NB4 (cell line): ENCODE results near the gene PRSS21.

Experiments used
- DNase-seq: peaks from one replicate; pipeline ENCODE4 v3.0.0; 2010; ENCODE audit warnings: low read depth
- H3K4me3 ChIP-seq: one replicate; pipeline ENCODE4 v1.5.1; 2011; ENCODE audit warnings: mild to moderate bottlenecking, low read depth, low read length, moderate library complexity
- MYC ChIP-seq: IDR thresholded peaks from 2 replicates; pipeline ENCODE4 v1.6.1; 2011; ENCODE audit warnings: low read depth, low read length
- POLR2A ChIP-seq: IDR thresholded peaks from 2 replicates; pipeline ENCODE4 v1.6.1; 2011; ENCODE audit warnings: mild to moderate bottlenecking; ENCODE audit not compliant: insufficient read length; ENCODE audit errors: extremely low read depth
- TF ChIP-seq, protein P1 (sequence below): IDR thresholded peaks from 2 replicates; pipeline ENCODE4 v1.6.1; 2011; ENCODE audit warnings: low read depth, low read length
- TF ChIP-seq, protein P2 (sequence below): IDR thresholded peaks from one replicate; pipeline ENCODE4 v1.5.1; 2012; ENCODE audit warnings: low read depth, low read length

PRSS21 gene

DNA sequence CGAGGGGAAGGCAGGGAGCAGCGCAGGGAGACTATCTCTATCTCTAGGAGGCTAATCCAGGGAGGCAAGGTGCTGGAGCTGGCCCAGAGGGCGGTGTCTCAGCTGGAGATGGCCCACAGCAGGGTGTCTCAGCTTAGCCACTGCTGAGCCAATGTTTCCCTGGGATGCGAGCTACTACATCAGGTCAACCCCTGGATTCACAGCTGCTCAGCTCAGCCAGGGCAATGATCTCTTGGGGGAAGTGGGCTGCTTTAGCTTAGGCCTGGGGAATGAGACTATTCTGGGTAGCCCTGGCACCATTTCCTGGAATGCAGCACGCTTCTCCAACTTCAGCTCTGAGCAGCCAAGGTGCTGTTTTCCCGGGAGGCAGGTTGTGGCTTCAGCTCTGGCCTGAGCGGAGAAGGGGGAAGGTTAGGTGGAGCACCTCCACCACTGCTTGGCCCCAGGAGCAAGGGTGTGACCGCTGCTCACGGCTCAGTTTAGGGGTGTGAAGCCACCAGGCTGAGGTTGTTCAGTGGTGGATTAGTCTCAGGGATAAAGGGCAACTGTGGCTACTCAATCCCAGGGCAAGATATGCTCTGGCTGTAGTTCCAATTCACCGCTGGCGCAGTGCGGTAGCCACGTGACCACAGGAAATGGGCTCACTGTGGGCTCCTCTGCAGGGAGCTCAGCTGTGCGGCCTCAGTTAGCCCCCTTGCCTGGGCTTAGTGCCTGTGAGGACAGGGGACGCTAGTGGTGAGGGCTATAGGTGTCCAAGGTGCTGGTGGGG is 5.2 kb upstream of the PRSS21 start:
- DNase-seq: no peak
- no peak for TF ChIP-seq MYC
- TF ChIP-seq, protein P1, sequence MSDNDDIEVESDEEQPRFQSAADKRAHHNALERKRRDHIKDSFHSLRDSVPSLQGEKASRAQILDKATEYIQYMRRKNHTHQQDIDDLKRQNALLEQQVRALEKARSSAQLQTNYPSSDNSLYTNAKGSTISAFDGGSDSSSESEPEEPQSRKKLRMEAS: peak; percentile 50; the same call in 1 of the 2 replicates
- H3K4me3 ChIP-seq: no peak overlapping the region

DNA sequence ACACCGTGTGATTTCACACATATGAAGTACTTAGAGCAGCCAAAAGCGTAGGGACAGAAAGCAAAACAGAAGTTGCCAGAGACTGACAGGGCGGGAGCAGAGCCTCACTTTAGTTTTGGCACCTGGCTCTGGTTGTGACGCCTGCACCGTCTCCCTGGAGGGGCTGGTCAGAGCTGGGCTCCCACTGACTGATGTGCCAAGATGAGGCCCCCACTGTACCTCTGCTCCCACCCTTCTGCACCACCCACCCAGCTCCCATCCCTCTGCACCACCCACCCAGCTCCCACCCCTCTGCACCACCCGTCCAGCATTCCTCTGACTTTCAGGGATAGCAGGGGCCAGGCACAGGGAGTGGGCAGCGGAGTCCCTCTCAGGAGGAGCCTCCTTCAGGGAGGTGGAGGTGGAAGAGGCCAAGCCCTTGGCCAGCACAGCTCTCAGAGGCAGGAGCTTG is 3.2 kb upstream of the PRSS21 start:
- DNase-seq: no peak
- H3K4me3 ChIP-seq: no peak overlapping the region
- TF ChIP-seq, protein P2, sequence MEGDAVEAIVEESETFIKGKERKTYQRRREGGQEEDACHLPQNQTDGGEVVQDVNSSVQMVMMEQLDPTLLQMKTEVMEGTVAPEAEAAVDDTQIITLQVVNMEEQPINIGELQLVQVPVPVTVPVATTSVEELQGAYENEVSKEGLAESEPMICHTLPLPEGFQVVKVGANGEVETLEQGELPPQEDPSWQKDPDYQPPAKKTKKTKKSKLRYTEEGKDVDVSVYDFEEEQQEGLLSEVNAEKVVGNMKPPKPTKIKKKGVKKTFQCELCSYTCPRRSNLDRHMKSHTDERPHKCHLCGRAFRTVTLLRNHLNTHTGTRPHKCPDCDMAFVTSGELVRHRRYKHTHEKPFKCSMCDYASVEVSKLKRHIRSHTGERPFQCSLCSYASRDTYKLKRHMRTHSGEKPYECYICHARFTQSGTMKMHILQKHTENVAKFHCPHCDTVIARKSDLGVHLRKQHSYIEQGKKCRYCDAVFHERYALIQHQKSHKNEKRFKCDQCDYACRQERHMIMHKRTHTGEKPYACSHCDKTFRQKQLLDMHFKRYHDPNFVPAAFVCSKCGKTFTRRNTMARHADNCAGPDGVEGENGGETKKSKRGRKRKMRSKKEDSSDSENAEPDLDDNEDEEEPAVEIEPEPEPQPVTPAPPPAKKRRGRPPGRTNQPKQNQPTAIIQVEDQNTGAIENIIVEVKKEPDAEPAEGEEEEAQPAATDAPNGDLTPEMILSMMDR: no peak
- TF ChIP-seq MYC (no peak), POLR2A (no peak)
- TF ChIP-seq, protein P1: no peak

DNA sequence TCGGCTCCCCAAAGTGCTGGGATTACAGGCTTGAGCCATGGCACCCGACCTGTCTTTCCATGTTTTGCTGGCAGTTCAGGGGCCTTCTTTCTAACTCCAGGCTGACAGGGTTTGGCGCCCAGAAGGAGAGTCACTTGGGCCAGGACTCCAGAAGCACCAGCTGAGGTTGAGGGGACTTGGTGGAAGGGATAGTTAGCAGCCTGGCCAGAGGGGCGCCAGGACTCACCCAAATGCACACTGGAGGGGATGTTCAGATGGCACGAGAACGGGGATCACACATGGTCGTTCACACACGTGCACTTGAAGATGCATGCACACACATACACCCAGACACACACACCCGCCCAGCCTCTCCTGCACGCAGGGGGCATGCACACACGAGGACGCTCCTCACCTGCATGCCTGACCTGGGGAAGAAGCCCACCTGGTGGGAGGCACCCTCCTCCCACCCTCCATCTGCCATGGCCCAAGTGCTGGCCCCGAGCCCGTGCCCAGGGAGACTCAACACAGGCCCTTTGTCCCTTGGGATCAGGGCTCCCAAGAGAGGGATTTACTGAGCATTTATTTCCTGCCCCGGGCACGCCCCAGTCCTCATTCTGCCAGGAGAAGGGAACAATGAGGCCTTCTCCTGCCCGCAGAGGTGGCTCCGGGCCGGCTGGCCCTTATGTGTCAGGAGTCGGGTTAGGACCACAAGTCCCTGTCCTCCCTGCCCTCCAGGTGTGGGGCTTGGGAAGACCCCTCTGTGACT is 2.3 kb upstream of the PRSS21 start:
- TF ChIP-seq POLR2A: no peak
- H3K4me3 ChIP-seq: no peak overlapping the region
- DNase-seq: no peak

DNA sequence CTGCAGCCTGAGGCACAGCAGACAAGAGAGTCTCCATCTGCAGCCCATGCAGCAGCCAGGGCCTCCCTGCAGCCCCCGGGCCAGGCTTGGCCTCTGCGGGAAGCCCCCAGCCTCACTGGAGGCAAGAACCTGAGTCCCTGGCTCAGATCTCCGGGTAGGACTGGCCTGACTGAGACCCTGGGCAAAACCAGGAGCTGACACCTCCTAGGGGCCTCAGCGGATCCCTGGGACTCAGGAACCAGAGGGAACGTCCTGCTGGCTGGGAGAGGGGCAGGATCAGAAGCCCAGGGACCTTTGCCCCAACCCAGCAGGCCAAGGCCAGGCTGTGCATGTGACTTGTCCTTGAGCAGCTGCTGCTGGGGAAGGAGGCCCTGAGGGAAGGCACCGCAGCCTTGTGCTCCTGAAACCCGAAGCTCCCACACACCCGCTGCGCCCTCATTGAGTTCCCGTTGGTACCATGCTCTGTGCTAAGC is 1.7 kb upstream of the PRSS21 start:
- TF ChIP-seq, protein P1: no peak
- TF ChIP-seq MYC: no peak
- no peak for TF ChIP-seq POLR2A
- TF ChIP-seq, protein P2: no peak
- DNase-seq: no peak
- H3K4me3 ChIP-seq: no peak overlapping the region

DNA sequence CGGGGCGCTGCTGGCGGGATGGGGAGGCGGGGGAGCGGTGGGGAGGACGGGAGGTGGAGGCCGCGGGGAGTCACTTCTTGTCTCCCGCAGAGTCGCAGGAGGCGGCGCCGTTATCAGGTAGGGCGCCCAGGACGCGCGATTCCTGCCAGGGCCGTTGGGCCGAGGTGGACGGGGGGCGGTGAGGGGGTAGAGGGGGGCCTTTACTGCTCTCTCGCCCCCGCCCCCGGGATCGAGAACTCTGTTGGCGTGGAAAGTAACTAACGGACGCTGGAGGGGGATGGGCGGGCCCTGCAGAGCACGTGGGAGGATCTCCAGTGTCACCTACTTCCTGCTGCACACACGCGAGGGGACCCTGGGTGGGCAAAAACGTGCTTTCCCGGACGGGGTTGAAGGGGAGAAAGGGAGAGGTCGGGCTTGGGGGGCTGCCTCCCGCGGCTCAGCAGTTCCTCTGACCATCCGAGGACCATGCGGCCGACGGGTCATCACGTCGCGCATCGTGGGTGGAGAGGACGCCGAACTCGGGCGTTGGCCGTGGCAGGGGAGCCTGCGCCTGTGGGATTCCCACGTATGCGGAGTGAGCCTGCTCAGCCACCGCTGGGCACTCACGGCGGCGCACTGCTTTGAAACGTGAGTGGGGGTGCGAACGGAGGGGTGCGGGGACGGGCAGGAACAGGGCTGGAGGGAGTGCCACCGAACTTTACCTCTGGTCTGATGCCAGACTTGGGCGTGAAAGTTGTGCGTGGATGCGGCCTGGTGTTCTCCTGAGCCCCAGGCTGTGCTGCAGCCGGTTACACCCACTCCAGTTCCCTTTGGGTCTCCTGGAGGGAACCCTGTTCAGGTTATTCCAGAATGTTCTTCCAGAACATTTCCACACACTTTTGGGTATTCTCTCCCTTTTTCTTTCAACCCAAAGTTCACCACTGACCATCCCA is 569 bp downstream of the PRSS21 start:
- TF ChIP-seq, protein P1: peak; percentile 90
- TF ChIP-seq, protein P2: no peak
- TF ChIP-seq MYC (peak; percentile 93), POLR2A (no peak)
- peak overlapping the region; percentile 69 for H3K4me3 ChIP-seq
- DNase-seq: no peak

DNA sequence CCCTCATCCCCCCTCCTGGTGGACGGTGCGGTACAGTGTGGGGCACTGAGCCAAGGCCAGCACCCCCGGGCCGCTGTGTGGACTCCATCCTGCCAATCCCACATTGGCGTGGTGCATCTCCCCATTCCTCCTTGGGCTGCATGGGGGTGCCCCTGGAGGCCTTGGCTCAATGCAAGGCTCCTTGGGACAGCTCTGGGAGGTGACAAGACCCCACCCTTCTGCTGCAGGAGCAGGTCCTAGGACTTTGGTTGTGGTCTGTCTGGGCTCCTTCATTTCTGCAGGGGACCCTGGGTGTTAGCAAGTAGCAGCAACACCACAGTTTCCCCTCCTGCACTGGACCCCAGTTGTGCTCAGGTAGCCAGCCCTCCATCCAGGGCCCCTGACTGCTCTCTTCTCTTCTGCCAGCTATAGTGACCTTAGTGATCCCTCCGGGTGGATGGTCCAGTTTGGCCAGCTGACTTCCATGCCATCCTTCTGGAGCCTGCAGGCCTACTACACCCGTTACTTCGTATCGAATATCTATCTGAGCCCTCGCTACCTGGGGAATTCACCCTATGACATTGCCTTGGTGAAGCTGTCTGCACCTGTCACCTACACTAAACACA is 1.3 kb downstream of the PRSS21 start:
- TF ChIP-seq MYC (no peak), POLR2A (no peak)
- TF ChIP-seq, protein P1: no peak
- TF ChIP-seq, protein P2: no peak
- DNase-seq: no peak
- peak overlapping the region; percentile 69 for H3K4me3 ChIP-seq
